AG09309 (cell line): Measurements from ENCODE around the gene FBXL2.

Experiments
- DNase-seq: peaks from one replicate; pipeline ENCODE4 v3.0.0-alpha.2; 2010; ENCODE audit warnings: low read depth
- H3K4me3 ChIP-seq: 2 replicates; pipeline ENCODE4 v1.5.1; 2011; ENCODE audit warnings: mild to moderate bottlenecking, low read depth, low read length, moderate library complexity; ENCODE audit not compliant: control insufficient read depth
- CTCF ChIP-seq: IDR thresholded peaks from 2 replicates; pipeline ENCODE4 v1.5.1; 2011; ENCODE audit warnings: mild to moderate bottlenecking, low read depth, low read length, inconsistent platforms; ENCODE audit not compliant: insufficient read depth, control insufficient read depth; ENCODE audit errors: missing control alignments

Gene FBXL2

GRCh38 chr3:33271324-33271723, 5.9 kb upstream of the FBXL2 start:
- no peak overlapping the region for H3K4me3 ChIP-seq
- DNase-seq, result no peak
- TF ChIP-seq CTCF, result no peak

GRCh38 chr3:33273628-33274027, 3.6 kb upstream of the FBXL2 start:
- TF ChIP-seq CTCF, result no peak
- H3K4me3 ChIP-seq, result no peak overlapping the region
- no peak for DNase-seq

GRCh38 chr3:33278163-33278562, 921 bp downstream of the FBXL2 start:
- DNase-seq, result no peak
- H3K4me3 ChIP-seq, result peak overlapping the region; percentile 67
- no peak for TF ChIP-seq CTCF

- no peak overlapping the region for H3K4me3 ChIP-seq
- no peak for DNase-seq
- no peak for TF ChIP-seq CTCF
Observed at GRCh38 chr3:33287672-33288282, 10.5 kb downstream of the FBXL2 start.

GRCh38 chr3:33299395-33300081, 22.3 kb downstream of the FBXL2 start:
- no peak for TF ChIP-seq CTCF
- H3K4me3 ChIP-seq, result no peak overlapping the region
- DNase-seq, result peak; percentile 73

GRCh38 chr3:33312361-33312760, 35.1 kb downstream of the FBXL2 start:
- H3K4me3 ChIP-seq, result no peak overlapping the region
- no peak for DNase-seq
- TF ChIP-seq CTCF, result no peak
